Activated CD8-positive, alpha-beta T cell treated with anti-CD3 and anti-CD28 coated beads for 36 hours (primary cell): Measurements from ENCODE around the gene ETV5. TPM values are rescaled to one million over a fixed set of nuclear protein-coding genes. Genes with fewer than 3 reads are reported as not detected.

ENCODE experiments used
- ATAC-seq: fragments of 200-7000 bp; cut with Tn5 transposase; one replicate; pipeline ENCODE4 v1.10.0; 2021; ENCODE audit warnings: mild to moderate bottlenecking, moderate library complexity
- CTCF ChIA-PET: fragments of 350-600 bp; sonication (Branson Sonifier 250); formaldehyde crosslinking; loops from one replicate; lab custom pipeline; 2021; ENCODE audit warnings: antibody characterized with exemption; lab: Charles Lee
- POLR2A ChIA-PET: fragments of 350-600 bp; sonication (Branson Sonifier 250); formaldehyde crosslinking; loops from one replicate; lab custom pipeline; 2021; ENCODE audit warnings: antibody characterized with exemption; lab: Charles Lee
- DNase-seq: peaks from one replicate; pipeline ENCODE4 v3.0.0-alpha.2; 2020
- H3K27ac Mint-ChIP-seq: one replicate; pipeline ENCODE4 v1.8.0; 2021; ENCODE audit warnings: mild to moderate bottlenecking, mixed read lengths
- H3K27me3 Mint-ChIP-seq: one replicate; pipeline ENCODE4 v1.8.0; 2021; ENCODE audit warnings: mixed read lengths
- H3K36me3 Mint-ChIP-seq: one replicate; pipeline ENCODE4 v1.8.0; 2021; ENCODE audit warnings: low read depth, mixed read lengths
- H3K4me1 Mint-ChIP-seq: one replicate; pipeline ENCODE4 v1.8.0; 2021; ENCODE audit warnings: low read depth, mixed read lengths
- H3K4me3 Mint-ChIP-seq: one replicate; pipeline ENCODE4 v1.8.0; 2021; ENCODE audit warnings: mild to moderate bottlenecking, moderate library complexity, mixed read lengths
- H3K9me3 Mint-ChIP-seq: one replicate; pipeline ENCODE4 v1.8.0; 2021; ENCODE audit warnings: mixed read lengths
- intact Hi-C: fragments of 100-400 bp; cut with micrococcal nuclease; formaldehyde crosslinking; loops from one replicate; pipeline ENCODE4 v1.10.0; 2022
- total RNA-seq, 2 experiments: library from RNA; stranded (reverse); gene quantifications; one replicate each; pipeline ENCODE4 v1.2.3, GENCODE V29; 2021
- TF ChIP-seq, protein P1 (sequence below): fragments of 200-600 bp; IDR thresholded peaks from one replicate; pipeline ENCODE4 v1.8.0; 2022; ENCODE audit warnings: antibody characterized with exemption, mild to moderate bottlenecking

The ETV5 gene
- total RNA-seq, 2 experiments from 2014 or later = 0.68 to 1.4 TPM

DNA sequence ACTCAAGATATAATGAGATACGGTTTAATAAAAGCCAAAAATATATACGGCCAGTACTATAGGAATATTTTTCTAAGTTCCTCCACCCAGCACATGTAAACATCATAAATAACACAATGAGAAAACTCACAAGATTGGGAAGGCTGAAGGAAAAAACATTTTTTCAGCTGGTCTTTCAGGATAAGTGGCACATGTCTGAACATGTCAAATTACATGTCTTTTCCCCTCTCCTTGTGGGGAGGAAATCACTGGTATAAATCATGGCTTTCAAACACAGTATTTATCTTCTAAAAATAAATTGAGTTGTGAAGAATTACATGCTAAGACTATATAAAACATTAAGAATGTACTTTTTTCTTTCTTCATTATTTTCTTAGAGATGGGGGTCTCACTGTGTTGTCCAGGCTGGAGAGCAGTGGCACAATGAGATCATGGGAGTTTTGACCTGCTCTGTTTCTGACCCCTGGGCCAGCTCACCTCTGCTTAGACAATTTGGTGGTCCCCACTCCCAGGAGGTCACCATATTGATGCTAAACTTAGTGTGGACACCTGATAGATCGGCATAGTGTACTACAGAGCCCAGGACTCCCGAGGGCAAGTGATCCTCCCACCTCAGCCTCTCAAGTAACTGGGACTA lies 32.8 kb downstream of the ETV5 start:
- no peaks in the 10 kb centered on the region for H3K4me1 Mint-ChIP-seq
- H3K27ac Mint-ChIP-seq = no peak overlapping the region
- TF ChIP-seq, protein P1, sequence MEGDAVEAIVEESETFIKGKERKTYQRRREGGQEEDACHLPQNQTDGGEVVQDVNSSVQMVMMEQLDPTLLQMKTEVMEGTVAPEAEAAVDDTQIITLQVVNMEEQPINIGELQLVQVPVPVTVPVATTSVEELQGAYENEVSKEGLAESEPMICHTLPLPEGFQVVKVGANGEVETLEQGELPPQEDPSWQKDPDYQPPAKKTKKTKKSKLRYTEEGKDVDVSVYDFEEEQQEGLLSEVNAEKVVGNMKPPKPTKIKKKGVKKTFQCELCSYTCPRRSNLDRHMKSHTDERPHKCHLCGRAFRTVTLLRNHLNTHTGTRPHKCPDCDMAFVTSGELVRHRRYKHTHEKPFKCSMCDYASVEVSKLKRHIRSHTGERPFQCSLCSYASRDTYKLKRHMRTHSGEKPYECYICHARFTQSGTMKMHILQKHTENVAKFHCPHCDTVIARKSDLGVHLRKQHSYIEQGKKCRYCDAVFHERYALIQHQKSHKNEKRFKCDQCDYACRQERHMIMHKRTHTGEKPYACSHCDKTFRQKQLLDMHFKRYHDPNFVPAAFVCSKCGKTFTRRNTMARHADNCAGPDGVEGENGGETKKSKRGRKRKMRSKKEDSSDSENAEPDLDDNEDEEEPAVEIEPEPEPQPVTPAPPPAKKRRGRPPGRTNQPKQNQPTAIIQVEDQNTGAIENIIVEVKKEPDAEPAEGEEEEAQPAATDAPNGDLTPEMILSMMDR = no peak
- CTCF ChIA-PET = no interaction called here
- peaks cover 2% of the 10 kb centered on the region for H3K36me3 Mint-ChIP-seq
- ATAC-seq = no peak
- intact Hi-C loops = no loop called here
- H3K9me3 Mint-ChIP-seq = peaks cover 7% of the 10 kb centered on the region
- DNase-seq = no peak
- H3K4me3 Mint-ChIP-seq = no peak overlapping the region
- POLR2A ChIA-PET = no interaction called here
- peaks cover 18% of the 10 kb centered on the region for H3K27me3 Mint-ChIP-seq

DNA sequence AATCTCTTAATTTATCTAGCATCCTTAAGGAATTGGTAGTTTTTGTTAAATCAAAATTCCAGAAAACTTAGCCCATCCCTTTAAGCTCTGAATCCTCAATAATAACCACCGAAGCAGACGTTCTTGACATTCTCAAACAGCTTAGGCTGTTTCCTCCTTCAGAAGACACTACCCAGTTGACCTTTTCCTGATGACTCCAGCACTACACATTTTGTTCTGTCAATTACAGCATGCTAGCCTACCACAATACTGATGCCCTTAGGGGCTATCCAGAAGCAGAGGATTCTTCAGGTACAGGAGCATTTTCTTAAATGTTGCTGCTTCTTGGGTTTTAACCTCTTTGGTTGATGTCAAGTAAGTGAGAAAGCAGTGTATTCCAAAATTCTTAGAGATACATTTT lies 33.4 kb downstream of the ETV5 start:
- CTCF ChIA-PET = no interaction called here
- intact Hi-C loops = no loop called here
- no peaks in the 10 kb centered on the region for H3K4me1 Mint-ChIP-seq
- no peak overlapping the region for H3K27ac Mint-ChIP-seq
- no peak for ATAC-seq
- POLR2A ChIA-PET = no interaction called here
- peaks cover 7% of the 10 kb centered on the region for H3K9me3 Mint-ChIP-seq
- peaks cover 18% of the 10 kb centered on the region for H3K27me3 Mint-ChIP-seq
- TF ChIP-seq, protein P1 = no peak
- H3K4me3 Mint-ChIP-seq = no peak overlapping the region
- H3K36me3 Mint-ChIP-seq = peaks cover 2% of the 10 kb centered on the region
- no peak for DNase-seq

DNA sequence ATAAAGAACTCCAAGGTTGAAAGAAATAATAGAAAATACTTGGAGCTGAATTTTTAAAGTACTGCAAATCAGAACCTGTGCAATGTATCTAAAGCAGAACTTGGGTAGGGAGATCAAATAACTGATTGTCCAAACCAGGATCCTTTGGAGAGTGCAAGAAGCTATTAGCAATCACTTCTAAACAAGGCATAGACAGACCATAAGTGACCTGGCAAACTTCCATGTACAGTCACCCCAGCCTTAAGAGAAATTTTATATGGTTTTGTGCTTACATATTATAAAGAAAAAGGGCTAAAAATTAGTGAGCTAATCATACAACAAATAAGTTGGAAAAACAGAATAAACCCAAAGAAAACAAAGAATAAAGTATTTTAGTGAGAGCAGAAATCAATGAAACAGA lies 35.2 kb downstream of the ETV5 start:
- no peak overlapping the region for H3K4me3 Mint-ChIP-seq
- DNase-seq = no peak
- H3K27ac Mint-ChIP-seq = no peak overlapping the region
- ATAC-seq = no peak
- POLR2A ChIA-PET = no interaction called here
- peaks cover under 1% of the 10 kb centered on the region for H3K4me1 Mint-ChIP-seq
- H3K27me3 Mint-ChIP-seq = peaks cover 22% of the 10 kb centered on the region
- H3K9me3 Mint-ChIP-seq = peaks cover 7% of the 10 kb centered on the region
- H3K36me3 Mint-ChIP-seq = peaks cover 2% of the 10 kb centered on the region
- TF ChIP-seq, protein P1 = no peak
- CTCF ChIA-PET = interaction anchor here (0.7 kb wide), 1 partner anchor 10 kb away, joined by 3 read pairs; no protein-coding TSS in a partner anchor
- intact Hi-C loops = no loop called here

DNA sequence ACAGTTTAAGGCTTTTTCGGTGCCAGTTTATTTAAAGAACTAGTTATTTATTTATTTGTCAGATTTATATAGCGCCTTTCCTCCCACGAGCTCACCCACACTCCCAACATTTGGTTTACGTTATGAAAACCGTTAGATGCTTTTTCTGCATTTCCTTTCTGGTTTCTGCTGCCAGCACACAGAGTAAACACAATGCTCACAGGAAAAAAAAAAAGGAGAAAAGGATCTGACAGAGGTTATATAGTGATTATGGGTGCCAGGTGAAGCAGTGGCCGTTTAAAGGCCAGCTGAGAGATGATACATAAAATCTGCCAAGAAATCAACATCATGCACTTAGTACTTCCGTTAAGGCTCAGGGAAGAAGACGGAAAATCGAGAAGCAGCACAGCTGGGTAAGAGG lies 37.9 kb downstream of the ETV5 start:
- Mint-ChIP-seq H3K4me1 (peaks cover 11% of the 10 kb centered on the region), H3K36me3 (peaks cover 2% of the 10 kb centered on the region), H3K9me3 (peaks cover 7% of the 10 kb centered on the region), H3K27me3 (peaks cover 22% of the 10 kb centered on the region), H3K4me3 (no peak overlapping the region), H3K27ac (no peak overlapping the region)
- intact Hi-C loops = no loop called here
- ATAC-seq = no peak
- ChIA-PET POLR2A (no interaction called here), CTCF (no interaction called here)
- TF ChIP-seq, protein P1 = no peak
- DNase-seq = no peak

DNA sequence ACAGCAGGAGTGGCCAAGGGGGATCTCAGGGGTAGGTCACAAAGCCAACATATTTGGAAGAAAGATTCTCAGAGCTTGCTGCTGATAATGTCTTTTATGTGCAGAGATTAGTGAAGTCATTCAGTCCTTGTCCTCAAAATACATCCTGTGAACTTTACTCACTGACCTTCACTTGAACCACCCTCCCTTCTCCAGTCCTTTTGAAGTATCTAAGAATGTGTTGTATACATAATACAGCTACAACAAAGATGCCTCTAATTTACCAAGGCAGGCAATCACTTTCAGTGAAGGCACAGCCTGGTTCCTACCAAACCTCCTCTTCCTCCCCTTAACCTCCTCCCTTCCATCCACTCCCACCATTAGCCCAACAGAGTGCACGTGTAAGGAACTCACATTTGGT lies 38.3 kb downstream of the ETV5 start:
- Mint-ChIP-seq H3K27me3 (peaks cover 24% of the 10 kb centered on the region), H3K9me3 (peaks cover 7% of the 10 kb centered on the region), H3K4me3 (no peak overlapping the region), H3K27ac (no peak overlapping the region), H3K4me1 (peaks cover 11% of the 10 kb centered on the region), H3K36me3 (peaks cover 2% of the 10 kb centered on the region)
- ATAC-seq (no peak), DNase-seq (no peak)
- TF ChIP-seq, protein P1 = no peak
- intact Hi-C loops = no loop called here
- POLR2A ChIA-PET = no interaction called here
- CTCF ChIA-PET = no interaction called here
